ENCODE data around the gene RXRA. TPM values are rescaled to one million over a fixed set of nuclear protein-coding genes. Genes with fewer than 3 reads are reported as not detected.

The RXRA gene
- total and polyA plus RNA-seq, 2 of the 4 experiments (the other 2 are of a cell fraction) = 7.5 to 17.9 TPM

GRCh38 chr9:134420974-134421432 is 94.7 kb downstream of the RXRA start:
- Histone ChIP-seq H2BK15ac (ENCODE audit: low read depth, low read length) (no peak overlapping the region), H3K79me1 (ENCODE audit: low read depth in 1 of 2, low read length in 2 of 2) (peaks cover under 1 to 7% of the 10 kb centered on the region in 2 experiments; a peak in 1 of 4 replicates), H2AK9ac (replicated peaks; ENCODE audit: low read depth, low read length, poor library complexity) (no peak overlapping the region), H2BK120ac (ENCODE audit: low read depth, low read length) (no peak overlapping the region), H3K27ac (ENCODE audit: insufficient read depth, low read length) (no peak overlapping the region), H3K56ac (ENCODE audit: extremely low read depth, insufficient read depth, low read length) (no peak overlapping the region), H4K5ac (ENCODE audit: low read depth, low read length) (no peak overlapping the region), H4K20me1 (ENCODE audit: insufficient read depth, low read length) (peaks cover 33% of the 10 kb centered on the region), H2AK5ac (ENCODE audit: low read depth, low read length) (no peak overlapping the region), H3K9ac (ENCODE audit: low read depth, low read length) (no peak overlapping the region), H3K14ac (replicated peaks; ENCODE audit: low read depth, low read length) (no peak overlapping the region), H3K9me1 (ENCODE audit: insufficient read depth, low read length) (no peaks in the 10 kb centered on the region), H3K27me3 (ENCODE audit: control insufficient read depth, insufficient read depth, low read length) (no peaks in the 10 kb centered on the region), H3K23ac (ENCODE audit: low read depth, low read length) (no peak overlapping the region), H3K36me3 (ENCODE audit: control insufficient read depth, insufficient read depth, low read length) (peaks cover 72% of the 10 kb centered on the region), H3K4me3 (ENCODE audit: insufficient read depth, low read depth, low read length) (no peak overlapping the region), H3K9me3 (ENCODE audit: control insufficient read depth, insufficient read depth, low read length) (no peaks in the 10 kb centered on the region), H3K4me1 (ENCODE audit: control insufficient read depth, insufficient read depth, low read length) (no peaks in the 10 kb centered on the region), H3K4me2 (ENCODE audit: low read depth, low read length) (no peak overlapping the region), H2BK20ac (ENCODE audit: low read depth, low read length) (no peak overlapping the region), H4K91ac (ENCODE audit: insufficient read depth, low read depth, low read length) (no peak overlapping the region), H3K4ac (ENCODE audit: low read depth, low read length) (no peak overlapping the region), H2AFZ (replicated peaks; ENCODE audit: low read length, poor library complexity) (no peak overlapping the region), H3K18ac (ENCODE audit: low read depth, low read length) (no peak overlapping the region), H2BK5ac (ENCODE audit: low read depth, low read length, poor library complexity, severe bottlenecking) (no peak overlapping the region), H4K8ac (ENCODE audit: low read depth in 2 of 2, low read length in 2 of 2) (no peak overlapping the region)
- POLR2A ChIA-PET (ENCODE audit: unreplicated experiment) = no interaction called here
- BruUV-seq (replicated peaks) = no TSS peak
- CTCF ChIA-PET = no interaction called here
- dilution Hi-C loops (cut with HindIII; ENCODE audit: low sequenced_read_pairs, unreplicated experiment) = no loop called here
- TF ChIP-seq BHLHE40 (IDR thresholded peaks at IDR 0.05; ENCODE audit: low read depth, low read length) (no peak), MAZ (IDR thresholded peaks at IDR 0.05; ENCODE audit: borderline replicate concordance, low read depth, low read length) (no peak), FOS (IDR thresholded peaks at IDR 0.05; ENCODE audit: low read depth, low read length) (no peak), RFX5 (IDR thresholded peaks at IDR 0.05; ENCODE audit: low read depth, low read length) (no peak)
- 95% methylated on average over 4 of the region's 10 CpGs; no CpG with 5 or more reads in 1 of the 2 experiments for WGBS, 2 experiments (ENCODE audit: extremely low coverage in 2 of 2, insufficient read length in 1 of 2)
- ATAC-seq (ENCODE audit: low read depth) (no peak), DNase-seq (no peak)
- in situ Hi-C loops (cut with MboI; ENCODE audit: low sequenced_read_pairs) = loop anchor here (25.0 kb wide), 1 partner anchor 609 kb away; no protein-coding TSS in a partner anchor
- intact Hi-C loops (cut with micrococcal nuclease) = no loop called here
